Vagina (tissue), 2 donors: ENCODE results near the gene NFATC4. TPM values are rescaled to one million over a fixed set of nuclear protein-coding genes. Genes with fewer than 3 reads are reported as not detected.
A peak's percentile ranks its signal among the peaks of the same experiment; 100 is the strongest.

Experiments
- DNase-seq, 2 donors: peaks; one replicate each; pipeline ENCODE4 v3.0.0-alpha.2; 2017; ENCODE audit errors: extremely low spot score in 2 of 2
- H3K27ac ChIP-seq: fragments of 200-600 bp; sonication (generic); one replicate; pipeline ENCODE4 v1.5.1; 2019
- H3K27me3 ChIP-seq: fragments of 200-600 bp; sonication (generic); one replicate; pipeline ENCODE4 v1.5.1; 2019
- H3K36me3 ChIP-seq, 2 donors: fragments of 200-600 bp; sonication (generic); one replicate each; pipeline ENCODE4 v1.5.1; 2017 to 2019
- H3K4me1 ChIP-seq: fragments of 200-600 bp; sonication (generic); one replicate; pipeline ENCODE4 v1.5.1; 2019
- H3K4me3 ChIP-seq, 2 donors: fragments of 200-600 bp; sonication (generic); 1 replicate in 1 of 2; 2 replicates in 1 of 2; pipeline ENCODE4 v1.5.1; 2016 to 2019
- H3K9me3 ChIP-seq: fragments of 200-600 bp; sonication (generic); one replicate; pipeline ENCODE4 v1.5.1; 2019
- CTCF ChIP-seq, 3 experiments: fragments of 450-650 bp in 2 of 3; fragments of 200-600 bp in 1 of 3; sonication (generic) in 1 of 3; IDR thresholded peaks; one replicate each; pipeline ENCODE4 v1.5.1; 2017 to 2019; ENCODE audit warnings: antibody characterized with exemption in 3 of 3, mild to moderate bottlenecking in 2 of 3, moderate library complexity in 2 of 3
- POLR2A ChIP-seq, 2 donors: fragments of 450-650 bp; IDR thresholded peaks; one replicate each; pipeline ENCODE4 v1.6.1; 2017; ENCODE audit warnings: antibody characterized with exemption in 2 of 2, mild to moderate bottlenecking in 2 of 2, moderate library complexity in 2 of 2
- POLR2AphosphoS5 ChIP-seq, 2 donors: sonication (generic); formaldehyde crosslinking; IDR thresholded peaks; one replicate each; pipeline ENCODE4 v1.9.0; 2017; ENCODE audit warnings: antibody characterized with exemption in 2 of 2, mild to moderate bottlenecking in 2 of 2, low read depth in 1 of 2; ENCODE audit not compliant: insufficient read depth in 1 of 2
- intact Hi-C: fragments of 100-400 bp; cut with DNase I; formaldehyde crosslinking; loops from one replicate; pipeline ENCODE4 v1.15.1; 2023
- total RNA-seq: library from RNA; depleted of rRNA; stranded (reverse); fragments of >200 nt; gene quantifications from one replicate; pipeline ENCODE4 v1.2.3, GENCODE V29; 2016

The NFATC4 gene
- total RNA-seq, 1 donor from 2014 or later = 47.9 TPM

GRCh38 chr14:24360281-24360680 is 7.7 kb upstream of the NFATC4 start:
- Histone ChIP-seq H3K4me3 (no peak overlapping the region), H3K36me3 (no peaks in the 10 kb centered on the region), H3K4me1 (peaks cover 2% of the 10 kb centered on the region), H3K9me3 (no peaks in the 10 kb centered on the region), H3K27me3 (no peaks in the 10 kb centered on the region), H3K27ac (no peak overlapping the region)
- intact Hi-C loops = no loop called here
- DNase-seq = no peak
- TF ChIP-seq CTCF (IDR thresholded peaks at IDR 0.05) (no peak), POLR2A (IDR thresholded peaks at IDR 0.05) (no peak), POLR2AphosphoS5 (IDR thresholded peaks at IDR 0.05; ENCODE audit: insufficient read depth in 1 of 2, low read depth in 1 of 2) (no peak)

GRCh38 chr14:24361326-24361725 is 6.7 kb upstream of the NFATC4 start:
- Histone ChIP-seq H3K4me1 (peaks cover 10% of the 10 kb centered on the region), H3K27me3 (no peaks in the 10 kb centered on the region)
- intact Hi-C loops = no loop called here

GRCh38 chr14:24362241-24362960 is 5.6 kb upstream of the NFATC4 start:
- no peaks in the 10 kb centered on the region for H3K9me3 ChIP-seq
- no peak overlapping the region for H3K27ac ChIP-seq
- H3K4me1 ChIP-seq = peaks cover 18% of the 10 kb centered on the region
- no peaks in the 10 kb centered on the region for H3K27me3 ChIP-seq
- TF ChIP-seq POLR2A (IDR thresholded peaks at IDR 0.05) = no peak
- no peak for TF ChIP-seq POLR2AphosphoS5 (IDR thresholded peaks at IDR 0.05; ENCODE audit: insufficient read depth in 1 of 2, low read depth in 1 of 2)
- no peak for TF ChIP-seq CTCF (IDR thresholded peaks at IDR 0.05)
- no peak overlapping the region for H3K4me3 ChIP-seq
- DNase-seq = no peak
- intact Hi-C loops = no loop called here
- H3K36me3 ChIP-seq = no peaks in the 10 kb centered on the region

More at GRCh38 chr14:24361326-24361725, 6.7 kb upstream of the NFATC4 start:
- no peak for TF ChIP-seq CTCF (IDR thresholded peaks at IDR 0.05)
- no peak for DNase-seq
- no peaks in the 10 kb centered on the region for H3K9me3 ChIP-seq
- no peak overlapping the region for H3K27ac ChIP-seq
- H3K4me3 ChIP-seq = no peak overlapping the region
- H3K36me3 ChIP-seq = no peaks in the 10 kb centered on the region

- no peaks in the 10 kb centered on the region for H3K27me3 ChIP-seq
- no peak overlapping the region for H3K27ac ChIP-seq
- no peak overlapping the region for H3K4me3 ChIP-seq
- peaks cover 26% of the 10 kb centered on the region for H3K4me1 ChIP-seq
- intact Hi-C loops = no loop called here
- no peaks in the 10 kb centered on the region for H3K9me3 ChIP-seq
- no peaks in the 10 kb centered on the region for H3K36me3 ChIP-seq
- DNase-seq = no peak
- TF ChIP-seq CTCF (IDR thresholded peaks at IDR 0.05) = no peak
- TF ChIP-seq POLR2AphosphoS5 (IDR thresholded peaks at IDR 0.05; ENCODE audit: insufficient read depth in 1 of 2, low read depth in 1 of 2) = no peak
- TF ChIP-seq POLR2A (IDR thresholded peaks at IDR 0.05) = no peak
These were observed 4.6 kb upstream of the NFATC4 start for GRCh38 chr14:24363401-24363800.

- intact Hi-C loops = no loop called here
- Histone ChIP-seq H3K36me3 (no peaks in the 10 kb centered on the region), H3K27me3 (no peaks in the 10 kb centered on the region), H3K9me3 (no peaks in the 10 kb centered on the region), H3K4me1 (peaks cover 40% of the 10 kb centered on the region), H3K27ac (peak overlapping the region; percentile 98), H3K4me3 (no peak overlapping the region)
- no peak for TF ChIP-seq CTCF (IDR thresholded peaks at IDR 0.05)
- TF ChIP-seq POLR2AphosphoS5 (IDR thresholded peaks at IDR 0.05; ENCODE audit: insufficient read depth in 1 of 2, low read depth in 1 of 2) = no peak
- no peak for TF ChIP-seq POLR2A (IDR thresholded peaks at IDR 0.05)
- DNase-seq = no peak
These were observed 3.1 kb upstream of the NFATC4 start for GRCh38 chr14:24364841-24365240.
